Activated CD4-positive, alpha-beta T cell treated with anti-CD3 and anti-CD28 coated beads, Interleukin-2, amount 50 U/mL, for 16 hours (primary cell): ENCODE results near the gene SLC26A1.

Experiments used
- DNase-seq: peaks from one replicate; pipeline ENCODE4 v3.0.0-alpha.2; 2020

Gene SLC26A1

DNA sequence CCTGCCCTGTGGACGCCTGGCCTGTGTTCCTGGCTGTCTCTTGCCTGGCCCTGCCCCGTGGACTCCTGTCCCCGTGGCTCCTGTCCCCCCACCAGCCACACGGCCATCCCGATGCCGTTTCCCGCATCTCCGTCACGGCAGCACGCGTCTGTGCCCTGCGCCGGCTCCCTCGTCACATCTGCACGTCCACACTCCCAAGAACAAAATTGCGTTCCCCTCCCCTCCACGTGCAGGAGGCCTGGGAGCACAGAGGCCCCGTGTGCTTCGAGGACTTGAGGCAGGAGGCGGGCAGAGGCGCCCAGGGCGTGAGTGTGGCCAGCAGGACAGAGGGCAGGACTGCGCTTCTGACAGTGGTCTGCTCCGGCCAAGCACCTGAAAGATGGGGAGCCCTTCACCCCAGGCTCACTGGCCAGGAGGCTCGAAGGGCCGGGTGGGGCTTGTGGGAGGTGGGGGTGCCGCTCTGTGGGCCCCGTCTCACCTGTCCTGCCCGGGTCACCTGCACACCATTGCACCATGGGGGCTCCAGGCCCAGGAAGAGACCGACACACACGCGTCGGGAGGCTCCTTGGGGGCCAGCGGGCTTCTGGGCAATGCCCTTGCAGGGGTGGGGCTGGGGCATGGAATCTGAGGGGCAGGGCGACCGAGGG is 35.5 kb upstream of the SLC26A1 start:
- no peak for DNase-seq

DNA sequence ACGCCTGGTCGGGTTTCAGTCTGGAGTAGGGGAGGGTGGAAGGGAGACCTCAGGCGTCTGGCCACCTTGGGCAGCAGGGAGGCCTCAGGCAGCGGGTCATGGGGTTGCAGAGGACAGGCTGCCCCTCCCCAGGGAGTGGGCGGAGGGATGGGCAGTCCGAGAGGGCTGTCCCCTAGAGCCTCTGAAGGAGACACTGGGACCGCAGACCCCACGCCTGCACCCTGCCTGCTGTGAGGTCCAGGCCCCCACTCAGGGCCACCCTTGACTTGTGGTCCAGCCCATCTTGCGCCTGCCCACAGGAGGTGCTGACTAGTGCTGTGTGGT is 34.7 kb upstream of the SLC26A1 start:
- DNase-seq: no peak

DNA sequence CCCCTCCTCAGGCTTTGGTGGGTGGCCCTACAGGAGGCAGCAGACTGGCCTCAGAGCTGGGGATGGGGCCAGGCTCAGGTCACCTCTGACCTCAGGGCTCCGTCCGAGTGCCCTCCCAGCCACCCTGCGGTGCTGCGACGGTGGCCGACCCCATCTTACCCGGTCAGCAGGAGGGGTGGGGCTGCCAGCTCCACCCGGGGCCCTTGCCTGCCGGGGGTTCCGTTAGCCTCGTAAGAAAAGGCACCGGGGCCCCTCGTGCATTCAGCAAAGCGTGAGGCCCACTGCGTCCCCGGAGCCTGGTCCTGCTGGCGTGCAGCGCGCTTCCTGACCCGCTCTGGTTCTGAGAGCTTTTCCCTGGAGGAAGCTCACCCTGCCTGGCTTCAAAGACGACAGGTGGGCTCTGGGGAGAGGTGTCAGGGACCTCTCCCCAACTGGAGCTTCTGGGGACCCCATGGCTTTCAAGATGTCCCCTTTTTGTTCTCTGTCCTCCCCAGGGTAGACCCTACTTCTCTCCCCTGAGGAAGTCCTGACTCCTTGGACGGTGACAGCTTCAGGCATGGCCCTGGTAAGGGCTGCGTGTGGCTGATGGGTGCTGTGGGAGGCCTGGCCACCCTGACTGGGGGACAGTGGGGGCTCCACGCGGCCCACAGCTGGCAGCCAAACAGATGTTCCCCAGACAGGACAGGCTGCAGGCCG is 34.2 kb upstream of the SLC26A1 start:
- no peak for DNase-seq

DNA sequence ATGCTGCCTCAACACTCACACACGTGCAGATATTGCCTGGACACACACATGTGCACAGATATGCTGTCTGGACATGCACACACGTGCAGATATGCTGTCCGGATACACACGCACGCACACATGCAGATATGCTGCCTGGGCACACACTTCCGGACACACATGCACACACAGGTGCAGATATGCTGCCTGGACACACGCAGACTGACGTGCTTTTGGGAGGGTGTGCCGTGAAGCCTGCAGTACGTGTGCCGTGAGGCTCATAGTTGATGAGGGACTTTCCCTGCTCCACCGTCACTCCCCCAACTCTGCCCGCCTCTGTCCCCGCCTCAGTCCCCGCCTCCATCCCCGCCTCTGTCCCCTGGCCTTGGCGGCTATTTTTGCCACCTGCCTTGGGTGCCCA is 32.9 kb upstream of the SLC26A1 start:
- peak; percentile 34 for DNase-seq

DNA sequence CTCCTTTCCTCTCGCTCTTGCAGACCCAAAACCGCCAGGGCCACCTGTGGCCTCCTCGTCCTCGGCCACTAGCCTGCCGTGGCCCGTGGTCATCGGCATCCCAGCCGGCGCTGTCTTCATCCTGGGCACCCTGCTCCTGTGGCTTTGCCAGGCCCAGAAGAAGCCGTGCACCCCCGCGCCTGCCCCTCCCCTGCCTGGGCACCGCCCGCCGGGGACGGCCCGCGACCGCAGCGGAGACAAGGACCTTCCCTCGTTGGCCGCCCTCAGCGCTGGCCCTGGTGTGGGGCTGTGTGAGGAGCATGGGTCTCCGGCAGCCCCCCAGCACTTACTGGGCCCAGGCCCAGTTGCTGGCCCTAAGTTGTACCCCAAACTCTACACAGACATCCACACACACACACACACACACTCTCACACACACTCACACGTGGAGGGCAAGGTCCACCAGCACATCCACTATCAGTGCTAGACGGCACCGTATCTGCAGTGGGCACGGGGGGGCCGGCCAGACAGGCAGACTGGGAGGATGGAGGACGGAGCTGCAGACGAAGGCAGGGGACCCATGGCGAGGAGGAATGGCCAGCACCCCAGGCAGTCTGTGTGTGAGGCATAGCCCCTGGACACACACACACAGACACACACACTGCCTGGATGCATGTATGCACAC is 31.8 kb upstream of the SLC26A1 start:
- DNase-seq: no peak

DNA sequence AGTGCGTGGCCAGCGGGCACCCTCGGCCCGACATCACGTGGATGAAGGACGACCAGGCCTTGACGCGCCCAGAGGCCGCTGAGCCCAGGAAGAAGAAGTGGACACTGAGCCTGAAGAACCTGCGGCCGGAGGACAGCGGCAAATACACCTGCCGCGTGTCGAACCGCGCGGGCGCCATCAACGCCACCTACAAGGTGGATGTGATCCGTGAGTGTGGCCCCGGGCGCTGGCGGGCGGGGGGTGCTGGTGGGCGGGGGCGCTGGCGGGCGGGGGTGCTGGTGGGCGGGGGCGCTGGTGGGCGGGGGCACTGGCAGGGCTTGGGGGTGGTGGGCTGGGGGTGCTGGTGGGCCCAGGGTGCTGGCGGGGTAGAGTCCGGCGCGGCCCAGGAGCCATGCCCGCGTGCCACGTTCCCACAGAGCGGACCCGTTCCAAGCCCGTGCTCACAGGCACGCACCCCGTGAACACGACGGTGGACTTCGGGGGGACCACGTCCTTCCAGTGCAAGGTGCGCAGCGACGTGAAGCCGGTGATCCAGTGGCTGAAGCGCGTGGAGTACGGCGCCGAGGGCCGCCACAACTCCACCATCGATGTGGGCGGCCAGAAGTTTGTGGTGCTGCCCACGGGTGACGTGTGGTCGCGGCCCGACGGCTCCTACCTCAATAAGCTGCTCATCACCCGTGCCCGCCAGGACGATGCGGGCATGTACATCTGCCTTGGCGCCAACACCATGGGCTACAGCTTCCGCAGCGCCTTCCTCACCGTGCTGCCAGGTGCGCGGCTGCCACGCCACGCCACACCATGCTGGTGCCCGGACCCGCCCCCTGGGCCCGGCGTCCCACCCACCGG is 30.9 kb upstream of the SLC26A1 start:
- no peak for DNase-seq

DNA sequence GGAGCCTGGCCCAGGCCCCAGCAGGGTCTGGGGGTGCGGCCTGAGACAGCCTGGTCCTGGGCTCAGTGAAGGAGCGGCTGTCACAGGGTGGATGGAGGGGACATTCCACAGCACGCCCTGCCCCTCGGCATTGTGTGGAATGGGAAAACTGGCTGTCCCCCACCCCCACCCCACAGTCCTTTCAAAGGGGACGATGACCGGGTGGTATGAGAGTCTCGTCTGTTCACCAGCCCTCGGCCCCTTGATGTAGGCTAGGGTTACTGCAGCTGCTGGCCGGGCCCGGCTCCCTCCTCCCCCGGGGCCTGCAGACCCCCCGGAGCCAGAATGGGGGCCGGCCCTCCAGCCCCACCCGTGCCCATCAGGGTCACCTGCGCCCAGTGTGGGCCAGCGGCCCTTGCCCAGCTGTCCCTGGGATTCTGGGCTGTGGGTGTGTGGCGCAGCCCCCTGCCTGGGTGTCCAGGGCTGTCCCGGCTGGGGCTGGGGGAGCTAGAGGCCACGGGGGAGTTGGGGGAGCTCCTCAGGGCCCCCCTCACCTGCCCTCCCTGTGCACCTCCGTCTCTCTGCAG is 30.0 kb upstream of the SLC26A1 start:
- no peak for DNase-seq

DNA sequence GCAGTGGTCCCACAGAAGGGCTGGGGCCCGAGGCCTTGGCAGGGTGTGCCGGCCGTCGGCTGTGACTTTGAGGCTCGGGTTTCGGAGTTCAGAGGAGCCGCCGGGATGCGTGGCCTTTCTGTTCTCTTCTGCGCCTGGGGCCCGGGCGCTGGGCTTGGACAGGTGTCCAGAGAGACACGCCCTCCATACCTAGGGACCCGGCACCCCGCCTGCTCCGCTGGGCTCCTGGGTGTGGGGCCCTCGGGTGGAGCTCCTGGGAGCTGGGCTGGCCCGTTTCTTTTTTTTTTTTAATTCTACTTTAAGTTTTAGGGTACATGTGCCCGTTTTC is 29.5 kb upstream of the SLC26A1 start:
- no peak for DNase-seq

DNA sequence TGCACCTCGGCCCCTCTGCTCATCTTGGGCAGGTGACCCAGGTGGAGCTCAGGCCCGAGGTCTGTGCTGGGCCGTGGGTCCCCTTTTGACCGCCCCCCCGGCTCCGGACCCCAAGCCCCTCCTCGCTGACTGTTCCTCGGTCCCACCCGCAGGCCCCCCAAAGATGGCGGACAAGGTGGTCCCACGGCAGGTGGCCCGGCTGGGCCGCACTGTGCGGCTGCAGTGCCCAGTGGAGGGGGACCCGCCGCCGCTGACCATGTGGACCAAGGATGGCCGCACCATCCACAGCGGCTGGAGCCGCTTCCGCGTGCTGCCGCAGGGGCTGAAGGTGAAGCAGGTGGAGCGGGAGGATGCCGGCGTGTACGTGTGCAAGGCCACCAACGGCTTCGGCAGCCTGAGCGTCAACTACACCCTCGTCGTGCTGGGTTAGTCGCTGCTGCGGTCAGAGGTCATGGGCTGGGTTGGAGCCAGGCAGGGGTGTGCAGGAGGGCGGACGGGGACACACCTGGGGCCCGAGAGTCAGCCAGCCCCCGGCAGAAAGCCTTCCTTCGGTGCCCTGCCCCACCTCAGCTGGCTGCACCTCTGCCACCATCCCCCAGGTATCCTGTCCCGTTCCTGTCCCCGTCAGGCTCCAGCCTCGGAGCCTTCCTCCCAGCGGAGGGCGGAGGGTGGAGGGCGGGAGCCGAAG is 29.0 kb upstream of the SLC26A1 start:
- no peak for DNase-seq

DNA sequence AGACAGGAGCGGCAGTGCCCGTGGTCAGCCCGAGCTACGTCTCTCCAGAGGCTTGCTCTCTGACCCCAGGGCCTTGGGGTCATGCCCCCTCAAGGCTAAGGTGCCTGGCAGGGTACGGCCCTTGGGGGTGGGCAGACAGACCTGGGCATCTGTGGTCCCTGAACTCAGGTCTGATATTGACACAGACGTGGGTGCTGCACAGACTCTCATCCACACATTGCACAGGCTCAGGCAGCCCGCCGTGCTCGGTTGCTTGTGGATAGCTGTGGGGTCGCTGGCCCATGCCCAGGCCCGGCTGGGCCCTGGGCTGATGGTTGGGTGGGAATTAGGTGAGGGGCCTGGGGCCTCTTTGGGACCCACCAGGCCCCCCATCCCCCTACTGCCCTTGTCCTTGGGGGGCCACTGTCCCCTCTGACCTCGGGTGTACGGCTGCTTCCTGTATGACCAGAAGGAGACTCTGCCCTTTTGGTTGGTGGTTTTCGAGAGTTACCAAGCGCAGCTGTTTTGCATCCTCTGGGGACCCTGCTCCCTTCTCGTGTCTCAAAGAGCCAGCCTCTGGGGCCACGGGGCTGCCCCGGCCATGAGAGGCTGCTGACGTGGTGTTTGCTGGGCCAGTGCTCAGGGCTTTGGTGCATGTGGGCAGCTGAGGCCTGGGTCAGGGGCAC is 28.3 kb upstream of the SLC26A1 start:
- DNase-seq: no peak

DNA sequence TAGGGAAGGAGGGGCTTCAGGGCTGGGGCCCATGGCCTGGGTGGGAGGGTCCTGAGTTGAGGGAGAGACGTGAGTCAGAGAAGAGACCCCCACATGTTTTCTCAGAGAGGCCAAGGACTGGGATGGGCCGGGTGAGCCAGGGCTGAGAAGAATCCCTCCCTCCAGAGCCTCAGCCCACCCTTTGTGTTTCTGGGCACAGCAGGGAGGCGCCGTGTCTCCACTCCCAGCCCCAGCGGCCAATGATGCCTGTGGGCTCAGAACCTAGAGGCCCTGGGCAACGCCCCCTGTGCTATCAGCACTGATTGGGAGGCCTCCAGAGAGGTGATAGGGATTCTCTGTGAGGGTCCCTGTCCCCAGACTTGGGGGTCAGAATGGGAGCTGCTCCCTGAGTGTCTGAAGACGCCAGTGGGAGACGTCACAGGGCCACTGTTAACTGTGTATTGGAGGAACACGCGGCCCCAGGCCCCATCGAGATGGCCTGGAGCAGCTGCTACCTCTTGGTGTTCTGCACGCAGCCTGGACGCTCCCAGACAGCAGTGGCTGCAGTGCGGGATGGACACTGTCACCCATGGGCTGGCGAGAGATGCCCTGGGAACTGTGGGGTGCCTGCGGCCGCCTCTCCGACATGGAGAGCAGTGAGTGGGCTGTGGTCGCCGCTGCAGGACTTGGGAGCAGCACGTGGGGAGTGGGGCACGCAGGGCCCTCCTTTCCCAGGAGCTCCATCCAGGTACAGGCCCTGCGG is 26.7 kb upstream of the SLC26A1 start:
- DNase-seq: no peak

DNA sequence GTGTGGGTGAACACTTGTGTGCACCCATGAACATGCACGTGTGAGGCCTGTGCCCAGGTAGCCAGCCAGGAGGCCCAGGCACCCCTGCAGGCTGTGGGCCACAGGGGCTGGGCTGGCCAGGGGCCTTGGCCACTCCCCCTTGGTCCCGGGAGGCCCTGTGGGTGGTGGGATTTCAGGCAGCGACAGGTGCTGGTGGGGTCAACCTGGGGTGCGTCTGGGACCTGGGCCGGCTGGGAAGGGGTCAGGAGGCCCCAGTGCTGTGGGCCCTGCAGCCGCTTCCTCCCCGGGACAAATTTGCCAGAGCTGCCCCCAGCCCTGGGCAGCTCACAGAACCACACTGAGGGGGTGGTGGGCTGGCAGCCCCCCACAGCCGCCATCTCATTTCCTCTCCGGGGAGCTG is 26.1 kb upstream of the SLC26A1 start:
- no peak for DNase-seq

DNA sequence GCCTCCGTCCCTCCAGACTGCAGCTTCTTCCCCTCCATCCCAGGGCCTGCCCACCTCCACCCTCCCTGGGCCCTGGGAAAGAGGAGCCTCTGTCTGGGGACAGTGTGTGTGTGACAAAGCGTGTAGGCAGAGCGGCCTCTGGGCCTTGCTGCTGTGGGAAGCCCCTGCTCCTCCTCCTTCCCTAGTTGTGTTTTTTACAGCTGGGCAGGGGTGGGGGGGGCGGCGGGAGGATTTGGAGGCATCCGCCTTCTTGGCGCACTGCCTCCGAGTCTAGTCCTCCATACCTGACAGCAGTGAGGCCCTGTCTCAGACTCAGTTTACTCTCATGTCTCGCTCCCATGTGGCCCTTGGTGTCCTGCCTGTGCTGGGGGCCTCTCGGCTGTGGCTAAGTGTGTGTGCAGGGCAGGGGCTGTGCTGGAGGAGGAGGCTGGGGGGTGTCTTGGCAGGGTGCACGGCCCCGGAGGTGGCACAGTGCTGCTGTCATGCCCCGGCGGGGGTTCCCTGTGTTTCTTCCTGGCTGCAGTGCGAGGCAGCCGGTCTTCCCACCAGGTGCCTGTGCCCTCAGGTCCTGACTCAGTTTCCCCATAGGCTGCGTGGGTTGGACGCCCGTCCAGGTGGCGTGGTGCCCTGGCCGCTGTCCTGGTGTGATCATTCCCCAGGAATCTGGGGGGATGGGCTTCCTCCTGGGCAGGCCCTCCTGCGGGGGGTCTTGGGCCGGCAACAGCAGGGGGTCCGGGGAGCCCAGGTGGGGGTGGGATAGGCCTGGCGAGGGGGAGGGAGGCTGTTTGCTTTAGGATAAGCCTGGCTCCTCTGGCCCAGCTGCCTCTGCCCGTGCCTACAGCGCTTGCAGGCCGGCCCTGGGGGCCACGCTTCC is 25.2 kb upstream of the SLC26A1 start:
- no peak for DNase-seq

DNA sequence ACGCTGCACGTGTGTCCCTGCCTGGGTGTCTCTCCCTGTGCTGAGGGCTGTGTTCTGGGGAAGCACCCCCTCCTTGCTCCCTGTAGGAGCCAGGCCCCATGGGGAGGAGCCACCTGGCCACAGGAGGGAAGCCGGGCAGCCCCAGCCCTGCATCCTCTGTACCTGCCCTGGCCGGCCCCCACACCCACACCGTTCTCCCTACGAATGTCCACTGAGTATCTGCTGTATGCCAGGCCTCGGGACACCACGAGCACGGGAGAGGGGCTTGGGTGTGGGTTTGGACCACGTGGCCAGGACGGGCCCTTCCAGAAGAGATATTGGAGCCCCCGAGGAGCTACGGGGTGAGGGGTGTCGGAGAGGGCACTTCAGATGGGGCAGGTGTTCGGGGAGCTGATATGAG is 24.5 kb upstream of the SLC26A1 start:
- no peak for DNase-seq

DNA sequence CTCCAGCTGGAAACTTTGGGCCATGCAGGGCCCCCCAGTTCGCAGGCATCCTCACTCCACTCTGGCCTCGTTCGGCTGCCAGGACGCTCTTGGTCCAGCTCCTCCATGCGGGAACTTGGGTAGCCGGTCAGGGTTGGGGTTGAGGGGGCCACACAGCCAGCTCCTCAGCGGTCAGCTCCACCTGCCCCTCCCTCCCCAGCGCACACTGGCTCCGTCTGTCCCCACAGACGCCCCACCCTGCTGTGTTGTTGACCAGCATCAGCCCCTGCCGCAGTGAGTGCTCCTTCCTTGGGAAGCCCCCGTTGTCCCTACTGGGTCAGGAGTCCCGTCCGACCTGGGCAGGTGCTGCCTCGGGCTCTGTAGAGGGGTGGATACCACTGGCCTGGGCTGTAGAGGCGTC is 24.0 kb upstream of the SLC26A1 start:
- DNase-seq: no peak

DNA sequence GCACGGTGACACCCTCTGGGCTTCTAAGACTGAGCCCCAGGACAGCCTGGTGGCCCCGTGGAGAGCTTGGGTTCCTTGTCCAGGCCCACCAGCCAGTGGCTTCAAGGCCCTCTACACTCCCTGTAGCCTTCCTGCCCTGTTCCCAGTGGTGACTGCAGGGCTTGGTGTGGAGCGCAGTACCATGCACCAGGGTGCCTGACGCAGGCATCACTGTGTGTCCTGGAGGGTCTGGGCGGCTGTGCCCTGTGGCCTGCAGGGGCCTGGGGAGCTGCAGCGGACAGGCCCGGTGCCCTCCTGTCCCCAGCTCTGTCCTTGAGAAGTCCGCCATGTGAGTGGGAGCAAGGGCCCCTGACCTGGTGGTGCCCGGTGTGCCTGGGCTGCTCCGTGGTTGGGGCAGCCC is 22.5 kb upstream of the SLC26A1 start:
- no peak for DNase-seq

DNA sequence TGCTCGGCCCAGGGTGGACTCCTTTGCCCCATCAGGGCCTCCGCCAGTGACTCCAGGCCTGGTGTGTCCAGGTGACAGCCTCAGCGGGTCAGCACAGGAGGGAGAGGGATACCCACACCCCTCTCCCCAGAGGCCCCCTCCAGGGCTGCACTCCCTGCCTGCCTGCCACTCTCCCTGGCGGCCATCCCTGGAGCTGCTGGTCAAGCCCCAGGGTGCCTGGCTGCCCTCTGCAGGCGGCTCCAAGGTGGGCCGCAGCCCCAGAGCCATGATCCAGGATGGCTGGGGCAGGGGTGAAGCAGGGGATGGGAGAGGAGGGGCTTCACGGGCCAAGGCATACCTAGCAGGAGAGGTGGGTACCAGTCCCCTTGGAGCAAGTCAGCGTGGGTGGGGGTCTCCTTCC is 22.0 kb upstream of the SLC26A1 start:
- no peak for DNase-seq

DNA sequence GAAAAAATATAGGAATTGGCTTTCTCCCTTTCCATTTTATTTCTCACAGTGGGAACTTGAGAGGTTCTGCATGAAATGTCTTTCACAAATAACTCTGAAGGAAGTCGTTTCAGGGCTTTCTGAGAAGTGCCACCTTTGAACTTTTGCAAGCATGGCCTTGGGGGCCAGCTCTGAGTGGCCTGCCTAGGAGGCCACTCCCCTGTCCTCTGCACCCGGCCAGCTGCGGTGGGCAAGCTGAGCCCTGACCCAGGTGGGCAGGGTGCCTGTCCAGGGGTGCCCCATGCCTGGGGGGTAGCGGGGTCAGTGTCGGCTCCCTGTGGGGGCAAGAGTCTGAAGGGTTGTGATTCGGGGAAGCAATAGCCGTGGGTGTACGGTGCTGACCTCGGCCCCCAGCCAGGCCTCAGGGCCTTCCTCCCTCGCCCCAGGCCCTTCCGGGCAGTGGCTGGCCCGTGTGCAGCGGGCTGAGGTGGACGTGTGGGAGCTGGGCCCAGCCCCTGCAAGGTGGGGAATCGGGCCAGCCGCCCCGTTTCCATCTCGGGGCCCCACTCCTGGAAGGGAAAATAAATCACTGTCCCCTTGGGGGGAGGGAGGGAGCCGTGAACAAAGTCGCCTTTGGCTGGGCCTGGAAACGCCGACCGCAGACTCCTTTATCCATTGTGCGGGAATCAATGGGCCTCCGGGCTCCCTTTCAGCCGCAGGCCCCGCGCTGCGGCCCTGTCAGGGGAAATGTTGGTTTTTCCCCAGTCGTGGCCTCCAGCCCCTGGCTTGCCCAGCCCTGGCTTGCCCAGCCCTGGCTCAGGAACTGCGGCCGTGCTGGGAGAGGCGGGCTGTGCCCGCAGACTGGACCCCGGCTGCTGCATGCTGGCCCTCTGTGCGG is 21.3 kb upstream of the SLC26A1 start:
- DNase-seq: no peak
